Suprapubic skin (tissue), 4 donors: ENCODE data around the gene FRMD1. TPM values are rescaled to one million over a fixed set of nuclear protein-coding genes. Genes with fewer than 3 reads are reported as not detected.
"Not testable (repeated sequence)": the region's sequence is repeated elsewhere in the genome, so short reads cannot be mapped to it uniquely, and the experiment has no call there.

Experiments
- DNase-seq, 2 donors: peaks; one replicate each; pipeline ENCODE4 v3.0.0-alpha.2; 2019; ENCODE audit warnings: low spot score in 2 of 2
- H3K27ac ChIP-seq: fragments of 200-600 bp; sonication (generic); one replicate; pipeline ENCODE4 v1.5.1; 2019
- H3K27me3 ChIP-seq: fragments of 200-600 bp; sonication (generic); one replicate; pipeline ENCODE4 v1.5.1; 2019
- H3K36me3 ChIP-seq: fragments of 200-600 bp; sonication (generic); one replicate; pipeline ENCODE4 v1.5.1; 2019
- H3K4me1 ChIP-seq: fragments of 200-600 bp; sonication (generic); one replicate; pipeline ENCODE4 v1.5.1; 2019
- H3K4me3 ChIP-seq: fragments of 200-600 bp; sonication (generic); one replicate; pipeline ENCODE4 v1.5.1; 2019; ENCODE audit warnings: mild to moderate bottlenecking
- H3K9me3 ChIP-seq: fragments of 200-600 bp; sonication (generic); one replicate; pipeline ENCODE4 v1.5.1; 2019
- EP300 ChIP-seq: sonication (generic); formaldehyde crosslinking; IDR thresholded peaks from one replicate; pipeline ENCODE4 v1.6.1; 2017; ENCODE audit warnings: antibody characterized with exemption
- POLR2A ChIP-seq, 2 donors: fragments of 450-650 bp; IDR thresholded peaks; one replicate each; pipeline ENCODE4 v1.6.1; 2017; ENCODE audit warnings: antibody characterized with exemption in 2 of 2, mild to moderate bottlenecking in 2 of 2, moderate library complexity in 2 of 2
- POLR2AphosphoS5 ChIP-seq, 3 donors: sonication (generic); formaldehyde crosslinking; IDR thresholded peaks; one replicate each; pipeline ENCODE4 v1.6.1; 2017; ENCODE audit warnings: antibody characterized with exemption in 3 of 3
- WGBS: methylation state at CpG from one replicate; pipeline ENCODE4 v1.1.5; 2018; 5-methylcytosine and 5-hydroxymethylcytosine counted together
- total RNA-seq, 4 donors: library from RNA; depleted of rRNA; stranded (reverse); fragments of >200 nt; gene quantifications; one replicate each; pipeline ENCODE4 v1.1.0, GENCODE V29; 2016
- TF ChIP-seq, protein P1 (sequence below), 2 donors: fragments of 200-600 bp in 1 of 2; fragments of 450-650 bp in 1 of 2; sonication (generic) in 1 of 2; IDR thresholded peaks; one replicate each; pipeline ENCODE4 v1.5.1; 2016 to 2019; ENCODE audit warnings: antibody characterized with exemption in 2 of 2, mild to moderate bottlenecking in 1 of 2, moderate library complexity in 1 of 2

The FRMD1 gene
- total RNA-seq, 4 donors from 2014 or later = 0.64 to 2.6 (median 1.5) TPM

DNA sequence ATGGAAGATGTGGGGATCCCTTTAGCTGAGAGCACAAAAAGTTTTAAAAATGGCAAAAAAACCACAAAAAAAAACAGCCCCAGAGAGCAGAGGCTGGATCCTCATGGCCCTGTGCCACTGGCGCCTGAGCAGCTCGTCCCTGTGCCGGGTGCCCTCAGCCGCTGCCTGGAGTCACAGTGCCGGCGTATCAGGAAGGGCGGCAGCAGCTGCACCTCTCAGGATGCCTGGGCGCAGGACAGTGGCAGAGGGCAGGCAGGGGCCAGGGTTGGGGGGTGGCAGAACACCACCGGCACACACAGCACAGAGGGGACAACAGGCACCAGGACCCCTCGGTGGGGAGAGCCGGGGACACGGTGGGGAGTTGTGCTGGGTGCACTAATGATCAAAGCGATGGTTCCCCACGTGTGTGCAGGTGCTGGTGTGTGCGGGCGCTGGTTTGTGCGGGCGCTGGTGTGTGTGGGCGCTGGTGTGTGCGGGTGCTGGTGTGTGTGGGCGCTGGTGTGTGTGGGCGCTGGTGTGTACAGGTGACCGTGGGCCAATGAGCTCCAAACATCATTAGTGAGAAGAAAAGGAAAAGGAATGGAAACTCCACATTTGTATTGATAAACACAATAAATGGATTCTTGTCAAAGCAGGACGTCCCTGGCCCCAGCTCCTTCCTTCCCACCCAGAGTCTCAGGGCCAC, 1.5 kb upstream of the FRMD1 start:
- Histone ChIP-seq H3K36me3 (no peaks in the 10 kb centered on the region), H3K4me1 (no peaks in the 10 kb centered on the region), H3K4me3 (no peak overlapping the region), H3K27ac (no peak overlapping the region), H3K9me3 (no peaks in the 10 kb centered on the region), H3K27me3 (peaks cover 6% of the 10 kb centered on the region)
- no peak for DNase-seq
- WGBS = 82% methylated on average over 21 of the region's 24 CpGs
- no peak for TF ChIP-seq EP300
- no peak for TF ChIP-seq POLR2AphosphoS5 (IDR thresholded peaks at IDR 0.05)
- no peak for TF ChIP-seq POLR2A (IDR thresholded peaks at IDR 0.05)
- TF ChIP-seq, protein P1, sequence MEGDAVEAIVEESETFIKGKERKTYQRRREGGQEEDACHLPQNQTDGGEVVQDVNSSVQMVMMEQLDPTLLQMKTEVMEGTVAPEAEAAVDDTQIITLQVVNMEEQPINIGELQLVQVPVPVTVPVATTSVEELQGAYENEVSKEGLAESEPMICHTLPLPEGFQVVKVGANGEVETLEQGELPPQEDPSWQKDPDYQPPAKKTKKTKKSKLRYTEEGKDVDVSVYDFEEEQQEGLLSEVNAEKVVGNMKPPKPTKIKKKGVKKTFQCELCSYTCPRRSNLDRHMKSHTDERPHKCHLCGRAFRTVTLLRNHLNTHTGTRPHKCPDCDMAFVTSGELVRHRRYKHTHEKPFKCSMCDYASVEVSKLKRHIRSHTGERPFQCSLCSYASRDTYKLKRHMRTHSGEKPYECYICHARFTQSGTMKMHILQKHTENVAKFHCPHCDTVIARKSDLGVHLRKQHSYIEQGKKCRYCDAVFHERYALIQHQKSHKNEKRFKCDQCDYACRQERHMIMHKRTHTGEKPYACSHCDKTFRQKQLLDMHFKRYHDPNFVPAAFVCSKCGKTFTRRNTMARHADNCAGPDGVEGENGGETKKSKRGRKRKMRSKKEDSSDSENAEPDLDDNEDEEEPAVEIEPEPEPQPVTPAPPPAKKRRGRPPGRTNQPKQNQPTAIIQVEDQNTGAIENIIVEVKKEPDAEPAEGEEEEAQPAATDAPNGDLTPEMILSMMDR (IDR thresholded peaks at IDR 0.05) = no peak

GRCh38 chr6:168078175-168078942, 653 bp downstream of the FRMD1 start:
- no peak for TF ChIP-seq EP300
- TF ChIP-seq POLR2AphosphoS5 (IDR thresholded peaks at IDR 0.05) = no peak
- no peak for TF ChIP-seq POLR2A (IDR thresholded peaks at IDR 0.05)
- TF ChIP-seq, protein P1 (IDR thresholded peaks at IDR 0.05) = no peak
- 59% methylated on average over 17 of the region's 21 CpGs for WGBS
- Histone ChIP-seq H3K27me3 (peaks cover 14% of the 10 kb centered on the region), H3K4me3 (no peak overlapping the region), H3K27ac (no peak overlapping the region), H3K4me1 (no peaks in the 10 kb centered on the region), H3K9me3 (no peaks in the 10 kb centered on the region), H3K36me3 (no peaks in the 10 kb centered on the region)
- no peak for DNase-seq

DNA sequence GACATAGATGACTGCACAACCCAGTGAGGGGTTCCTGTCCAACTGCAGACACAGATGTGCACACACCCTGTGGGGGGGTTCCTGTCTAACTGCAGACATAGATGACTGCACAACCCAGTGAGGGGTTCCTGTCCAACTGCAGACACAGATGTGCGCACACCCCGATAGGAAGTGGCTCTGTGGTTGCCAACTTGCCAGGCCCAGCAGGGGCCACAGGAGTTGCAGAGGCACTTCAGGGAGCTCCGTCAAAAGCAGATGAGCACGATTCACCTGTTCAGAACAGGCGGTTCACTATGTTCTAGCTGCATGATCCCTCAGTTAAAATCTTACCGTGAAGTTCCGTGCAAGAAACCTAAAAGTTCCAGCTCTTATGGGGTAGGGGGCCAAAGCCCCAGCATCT, 1.6 kb downstream of the FRMD1 start:
- not testable (repeated sequence) for H3K36me3 ChIP-seq, DNase-seq, H3K9me3 ChIP-seq, H3K4me3 ChIP-seq, H3K4me1 ChIP-seq, H3K27ac ChIP-seq
- 89% methylated on average over 5 of the region's 7 CpGs for WGBS
- H3K27me3 ChIP-seq = peaks cover 20% of the 10 kb centered on the region

- no peak for DNase-seq
- Histone ChIP-seq H3K27ac (no peak overlapping the region), H3K4me3 (no peak overlapping the region), H3K36me3 (no peaks in the 10 kb centered on the region), H3K4me1 (no peaks in the 10 kb centered on the region), H3K9me3 (no peaks in the 10 kb centered on the region), H3K27me3 (peaks cover 29% of the 10 kb centered on the region)
- 86% methylated on average over 16 of the region's 34 CpGs for WGBS
- no peak for TF ChIP-seq EP300
- no peak for TF ChIP-seq POLR2A (IDR thresholded peaks at IDR 0.05)
- no peak for TF ChIP-seq POLR2AphosphoS5 (IDR thresholded peaks at IDR 0.05)
- TF ChIP-seq, protein P1 (IDR thresholded peaks at IDR 0.05) = no peak
These were observed 3.2 kb downstream of the FRMD1 start for GRCh38 chr6:168075787-168076202.

DNA sequence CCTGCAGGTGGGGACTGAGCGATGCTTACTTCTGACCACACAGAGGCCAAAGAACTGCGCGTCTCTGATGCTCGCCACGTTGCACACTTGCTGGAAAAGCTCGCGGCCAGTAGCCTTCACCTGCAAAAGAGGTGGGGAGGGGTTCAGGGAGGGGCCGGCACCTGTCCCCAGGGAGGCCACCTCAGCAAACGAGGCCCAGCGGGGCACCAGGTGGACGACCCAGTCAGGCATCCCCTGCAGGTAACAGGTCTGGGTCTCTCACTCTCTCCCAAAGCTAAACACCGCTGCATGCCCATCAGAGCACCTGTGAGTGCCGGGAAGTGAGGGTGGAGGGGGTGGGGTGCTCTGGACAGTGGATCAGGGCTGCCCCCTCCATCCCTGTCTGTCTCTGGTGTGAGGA, 3.8 kb downstream of the FRMD1 start:
- H3K9me3 ChIP-seq = no peaks in the 10 kb centered on the region
- no peak for DNase-seq
- TF ChIP-seq, protein P1 (IDR thresholded peaks at IDR 0.05) = no peak
- TF ChIP-seq POLR2A (IDR thresholded peaks at IDR 0.05) (no peak), POLR2AphosphoS5 (IDR thresholded peaks at IDR 0.05) (no peak), EP300 (no peak)
- no peaks in the 10 kb centered on the region for H3K4me1 ChIP-seq
- no peak overlapping the region for H3K4me3 ChIP-seq
- no peaks in the 10 kb centered on the region for H3K36me3 ChIP-seq
- 88% methylated on average over 13 of the region's 13 CpGs for WGBS
- H3K27ac ChIP-seq = no peak overlapping the region
- peaks cover 29% of the 10 kb centered on the region for H3K27me3 ChIP-seq
